GM18519 (cell line): Measurements from ENCODE around the gene COL24A1.
"Not testable (repeated sequence)": the region's sequence is repeated elsewhere in the genome, so short reads cannot be mapped to it uniquely, and the experiment has no call there.

Source experiments
- ATAC-seq: cut with Tn5 transposase; IDR thresholded peaks from one replicate; pipeline ENCODE4 v1.9.1; 2021; ENCODE audit warnings: mild to moderate bottlenecking, moderate library complexity; ENCODE audit not compliant: unreplicated experiment, low FRiP score

Gene COL24A1

DNA sequence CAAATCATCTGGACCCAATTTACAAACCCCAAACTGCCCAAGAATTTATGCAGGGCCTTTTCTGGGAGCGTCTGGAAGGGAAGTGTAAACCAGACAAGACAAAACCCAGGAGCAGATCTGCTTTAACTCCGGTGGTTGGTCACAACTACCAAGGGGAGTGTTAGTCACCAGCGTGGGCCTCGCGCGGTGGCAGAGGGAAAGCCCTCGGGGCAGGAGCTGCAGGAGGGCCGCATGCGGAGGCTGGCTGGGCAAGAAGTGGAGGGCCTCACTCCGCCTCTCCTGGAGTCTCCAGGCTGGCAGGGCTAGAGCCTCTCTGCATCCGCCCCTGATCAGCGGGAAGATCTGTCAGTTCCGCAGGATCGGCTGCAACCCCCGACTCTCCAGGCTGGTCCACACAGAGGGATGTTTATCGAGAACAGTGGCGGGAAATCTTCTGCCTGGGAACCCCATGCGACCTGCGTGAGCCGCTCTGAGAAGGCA, 2.0 kb downstream of the COL24A1 start:
- ATAC-seq, result no peak

- no peak for ATAC-seq
Observed at GRCh38 chr1:86153836-86154235, 2.7 kb downstream of the COL24A1 start.

DNA sequence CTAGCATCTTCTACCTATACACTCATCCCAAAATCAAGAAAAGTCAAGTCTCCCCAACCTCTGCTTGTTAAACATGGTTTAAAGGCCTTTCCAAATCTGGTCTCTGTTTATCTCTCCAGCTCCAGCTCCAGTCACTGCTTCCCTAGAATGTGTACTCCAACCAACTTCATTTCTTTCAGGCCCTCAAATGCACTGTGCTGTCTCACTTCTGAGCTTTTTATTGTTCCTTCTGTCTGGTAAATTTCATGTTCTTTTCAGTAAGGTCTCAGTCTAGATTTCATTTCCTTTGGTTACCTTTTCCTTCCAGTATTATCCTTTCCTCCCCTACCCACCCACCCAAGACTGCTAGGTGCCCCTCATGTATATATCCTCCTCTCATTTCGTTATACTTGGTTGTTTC, 3.7 kb downstream of the COL24A1 start:
- ATAC-seq, result no peak

- ATAC-seq, result no peak
Observed at GRCh38 chr1:86151427-86151826, 5.1 kb downstream of the COL24A1 start.

- no peak for ATAC-seq
Observed at GRCh38 chr1:86150553-86151055, 6.0 kb downstream of the COL24A1 start.

- ATAC-seq, result no peak
Observed at GRCh38 chr1:86149591-86149990, 7.0 kb downstream of the COL24A1 start.

DNA sequence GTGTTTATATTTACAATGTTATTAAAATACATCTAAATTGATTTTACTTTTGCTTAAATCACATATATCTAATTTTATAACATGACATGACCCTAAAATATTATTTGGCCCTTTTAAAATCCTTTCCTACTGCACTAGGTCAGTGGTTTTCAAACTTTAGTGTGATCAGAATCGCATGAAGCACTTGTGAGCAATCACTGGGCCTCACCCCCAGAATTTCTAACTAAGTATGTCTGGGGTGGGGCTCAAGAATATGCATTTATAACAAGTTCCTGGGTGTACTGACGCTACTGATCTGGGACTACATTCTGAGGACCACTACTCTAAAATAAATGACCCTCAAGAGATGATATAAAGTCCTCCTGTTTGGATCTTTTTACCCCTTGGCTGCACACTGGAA, 8.8 kb downstream of the COL24A1 start:
- ATAC-seq, result no peak

DNA sequence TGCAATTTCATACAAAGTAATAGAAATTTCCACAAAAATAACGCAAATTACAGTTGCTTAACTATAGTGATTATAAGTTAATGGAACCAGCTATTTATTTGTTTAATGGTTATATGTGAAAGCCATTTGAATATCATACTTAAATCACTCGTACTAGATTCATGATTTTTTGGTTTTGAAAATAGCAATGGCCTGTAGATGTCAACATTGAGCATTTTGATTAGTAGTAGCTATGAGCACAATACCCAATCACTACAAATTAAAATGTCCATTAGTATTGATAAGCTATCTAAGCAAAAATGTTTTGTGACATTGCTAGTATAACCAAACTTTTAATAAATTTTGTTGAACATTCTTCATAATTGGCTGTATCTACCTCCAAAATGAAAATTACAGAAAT, 10.0 kb downstream of the COL24A1 start:
- no peak for ATAC-seq

DNA sequence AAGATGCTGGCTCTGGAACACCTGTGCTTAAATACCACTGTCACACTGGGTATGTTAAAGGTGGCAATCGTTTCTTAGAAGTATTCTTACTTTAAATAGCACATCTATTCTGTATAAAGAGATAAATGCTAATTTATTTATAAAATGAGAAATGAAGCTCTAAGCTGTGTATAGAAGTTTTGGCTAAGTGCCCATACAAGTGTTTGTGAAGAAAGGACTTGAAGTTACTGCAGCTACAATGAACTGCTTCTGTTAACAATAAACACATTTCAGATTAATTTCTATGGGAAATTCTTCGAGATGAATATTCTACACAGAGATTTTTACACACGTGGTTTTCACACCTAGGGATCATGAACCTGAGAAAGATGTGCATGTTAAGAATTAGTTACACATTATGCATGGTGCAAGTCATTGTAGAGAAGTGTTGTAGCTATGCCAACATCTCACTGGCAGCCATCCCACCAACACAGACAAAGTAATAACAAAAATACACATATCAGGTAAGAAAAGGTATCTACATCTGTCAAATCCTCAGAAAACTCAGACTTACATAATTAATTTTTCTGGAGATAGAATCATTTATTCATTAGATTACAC, 16.2 kb downstream of the COL24A1 start:
- ATAC-seq, result no peak

DNA sequence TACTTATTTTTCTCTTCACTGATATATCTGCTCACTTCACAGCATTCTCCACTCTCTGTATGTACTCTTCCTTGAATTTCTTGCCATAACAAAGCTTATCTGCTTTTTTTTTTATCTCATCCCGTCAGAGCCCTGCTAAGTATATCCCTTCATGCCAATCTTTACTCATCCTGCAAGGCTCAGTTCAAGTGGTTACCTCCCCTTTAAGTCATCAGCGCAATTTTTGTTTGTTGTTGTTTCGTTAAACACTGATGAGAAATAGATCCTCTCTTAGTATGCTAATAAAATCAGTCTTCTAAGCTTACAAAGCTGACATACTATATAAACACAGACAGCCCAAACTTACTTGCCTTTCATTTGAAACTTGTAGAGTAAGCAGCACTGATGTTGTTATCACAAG, 17.8 kb downstream of the COL24A1 start:
- ATAC-seq, result no peak

DNA sequence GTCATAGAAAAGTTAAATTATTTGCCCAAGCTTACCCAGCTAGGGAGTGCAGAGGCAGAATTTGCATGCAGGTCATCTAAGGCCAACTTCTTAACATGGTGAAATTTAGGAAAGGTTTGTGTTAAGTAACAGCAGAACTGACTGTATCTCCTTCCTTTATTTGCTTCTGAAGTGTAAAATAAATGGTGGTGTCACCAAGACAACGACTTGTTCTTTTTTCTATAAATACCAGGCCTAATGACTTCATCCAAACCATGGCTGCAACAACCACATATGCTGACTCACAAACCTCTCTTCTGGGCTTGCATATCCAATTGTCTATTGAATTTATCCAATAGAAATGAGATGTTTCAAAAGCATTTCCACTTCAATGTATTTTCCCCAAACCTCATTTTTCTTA, 19.1 kb downstream of the COL24A1 start:
- no peak for ATAC-seq

- ATAC-seq, result no peak
Observed at GRCh38 chr1:86119214-86119764, 37.3 kb downstream of the COL24A1 start.

DNA sequence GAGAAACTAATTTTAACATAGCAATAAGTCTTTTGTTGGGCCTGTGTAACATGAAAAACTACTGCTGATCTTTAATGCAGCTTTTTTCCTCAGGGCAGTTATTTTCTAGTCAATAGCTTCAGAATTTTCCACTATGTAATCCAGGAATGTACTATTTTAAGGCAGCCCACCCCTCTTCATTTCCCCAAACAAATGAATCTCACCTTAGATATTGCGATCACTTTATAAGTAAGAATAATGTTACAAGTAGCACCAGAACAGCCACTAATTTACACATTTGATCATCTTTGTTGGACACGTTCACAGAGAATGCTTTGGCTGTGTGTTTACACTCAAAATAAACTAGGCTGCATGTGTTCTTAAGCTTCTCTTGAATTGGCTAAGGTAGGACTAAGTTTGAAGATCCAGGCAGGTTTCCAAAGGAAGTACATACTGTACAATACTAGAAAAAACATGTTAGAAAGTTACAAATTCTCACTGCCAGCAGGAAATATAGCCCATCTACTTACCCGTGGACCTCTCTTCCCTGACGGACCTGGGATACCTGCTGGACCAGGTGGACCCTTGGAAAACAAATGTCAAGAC, 41.7 kb downstream of the COL24A1 start:
- ATAC-seq, result no peak

- ATAC-seq, result no peak
Observed at GRCh38 chr1:86114236-86114635, 42.3 kb downstream of the COL24A1 start.

DNA sequence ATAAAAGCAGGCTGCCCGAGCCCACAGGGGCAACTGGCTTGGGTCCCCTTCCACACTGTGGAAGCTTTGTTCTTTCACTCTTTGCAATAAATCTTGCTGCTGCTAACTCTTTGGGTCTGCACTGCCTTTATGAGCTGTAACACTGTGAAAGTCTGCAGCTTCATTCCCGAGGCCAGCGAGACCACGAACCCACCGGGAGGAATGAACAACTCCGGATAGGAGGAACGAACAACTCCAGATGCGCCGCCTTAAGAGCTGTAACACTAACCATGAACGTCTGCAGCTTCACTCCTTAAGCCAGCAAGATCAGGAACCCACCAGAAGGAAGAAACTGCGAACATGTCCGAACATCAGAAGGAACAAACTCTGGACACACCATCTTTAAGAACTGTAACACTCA, 45.0 kb downstream of the COL24A1 start:
- ATAC-seq, result not testable (repeated sequence)

DNA sequence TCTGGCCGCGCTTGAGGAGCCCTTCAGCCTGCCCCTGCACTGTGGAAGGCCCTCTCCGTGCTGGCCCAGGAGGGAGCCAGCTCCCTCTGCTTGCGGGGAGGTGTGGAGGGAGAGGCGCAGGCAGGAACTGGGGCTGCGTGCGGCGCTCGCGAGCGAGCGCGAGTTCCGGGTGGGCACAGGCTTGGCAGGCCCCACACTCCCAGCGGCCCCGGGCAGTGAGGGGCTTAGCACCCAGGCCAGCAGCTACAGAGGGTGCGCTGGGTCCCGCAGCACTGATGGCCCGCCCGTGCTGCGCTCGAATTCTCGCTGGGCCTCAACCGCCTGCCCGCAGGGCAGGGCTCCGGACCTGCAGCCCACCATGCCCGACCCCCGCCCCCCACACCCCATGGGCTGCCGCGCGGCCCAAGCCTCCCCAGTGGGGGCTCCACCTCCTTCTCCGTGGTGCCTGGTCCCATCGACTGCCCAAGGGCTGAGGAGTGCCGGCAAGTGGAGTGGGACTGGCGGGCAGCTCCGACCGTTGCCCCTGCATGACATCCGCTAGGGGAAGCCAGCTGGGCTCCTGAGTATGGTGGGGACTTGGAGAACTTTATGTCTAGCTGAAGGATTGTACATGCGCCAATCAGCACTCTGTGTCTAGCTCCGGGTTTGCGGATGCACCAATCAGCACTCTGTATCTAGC, 46.0 kb downstream of the COL24A1 start:
- no peak for ATAC-seq

GRCh38 chr1:86105533-86105866, 51.1 kb downstream of the COL24A1 start:
- no peak for ATAC-seq

- no peak for ATAC-seq
Observed at GRCh38 chr1:86104606-86105532, 51.7 kb downstream of the COL24A1 start.

- ATAC-seq, result no peak
Observed at GRCh38 chr1:86101616-86102015, 55.0 kb downstream of the COL24A1 start.

- no peak for ATAC-seq
Observed at GRCh38 chr1:86100401-86100800, 56.2 kb downstream of the COL24A1 start.

DNA sequence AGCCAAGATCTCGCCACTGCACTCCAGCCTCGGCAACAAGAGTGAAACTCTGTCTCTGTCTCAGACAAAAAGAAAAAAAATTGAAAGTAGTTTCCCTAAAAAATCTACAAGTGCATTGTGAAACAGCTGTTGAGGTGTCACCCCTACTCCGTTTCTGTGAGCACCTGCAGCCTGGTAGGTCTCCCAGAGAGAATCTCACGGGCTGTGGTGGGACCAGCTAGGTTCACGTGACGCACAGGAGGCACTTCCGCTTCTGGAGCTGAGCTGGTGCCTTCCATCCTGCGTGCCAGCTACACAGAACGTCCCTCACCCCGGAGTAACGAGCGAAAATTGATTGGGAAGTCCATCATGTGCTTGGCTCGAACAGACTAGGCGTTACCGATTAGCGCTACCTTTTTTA, 66.8 kb downstream of the COL24A1 start:
- no peak for ATAC-seq
